Measurements from ENCODE around the gene NADSYN1. TPM values are rescaled to one million over a fixed set of nuclear protein-coding genes. Genes with fewer than 3 reads are reported as not detected.

The NADSYN1 gene
- total RNA-seq, 6 donors from 2014 or later: 46.8 to 248 (median 79.5) TPM

DNA sequence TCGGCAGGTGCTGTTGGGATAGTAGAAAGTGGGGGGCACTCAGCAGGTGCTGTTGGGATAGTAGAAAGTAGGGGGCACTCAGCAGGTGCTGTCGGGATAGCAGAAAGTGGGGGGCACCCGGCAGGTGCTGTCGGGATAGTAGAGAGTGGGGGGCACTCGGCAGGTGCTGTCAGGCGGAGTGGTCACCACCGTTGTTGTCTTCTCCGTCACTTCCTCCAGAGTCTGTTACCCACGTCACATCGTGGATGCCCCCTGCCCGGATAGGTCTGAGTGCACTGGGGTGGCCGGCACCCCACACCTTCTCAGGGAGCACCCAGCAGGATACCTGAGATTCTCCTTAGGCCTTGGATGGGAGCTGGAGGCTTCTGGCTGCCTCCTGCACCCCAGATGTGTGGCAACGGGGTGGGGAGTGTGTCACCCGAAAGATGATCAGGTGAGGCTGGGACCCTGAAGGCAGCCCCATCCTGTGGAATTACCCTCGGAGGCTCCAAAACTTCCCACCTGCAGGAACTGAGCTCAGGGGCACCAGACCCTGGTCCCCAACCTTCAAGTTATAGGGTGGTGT is 50.0 kb downstream of the NADSYN1 start:
- DNase-seq: no peak
- ATAC-seq (ENCODE audit: low FRiP score in 2 of 2): no peak
- WGBS, 2 donors: 96 to 97% methylated on average over 13 to 15 of the region's 15 CpGs

DNA sequence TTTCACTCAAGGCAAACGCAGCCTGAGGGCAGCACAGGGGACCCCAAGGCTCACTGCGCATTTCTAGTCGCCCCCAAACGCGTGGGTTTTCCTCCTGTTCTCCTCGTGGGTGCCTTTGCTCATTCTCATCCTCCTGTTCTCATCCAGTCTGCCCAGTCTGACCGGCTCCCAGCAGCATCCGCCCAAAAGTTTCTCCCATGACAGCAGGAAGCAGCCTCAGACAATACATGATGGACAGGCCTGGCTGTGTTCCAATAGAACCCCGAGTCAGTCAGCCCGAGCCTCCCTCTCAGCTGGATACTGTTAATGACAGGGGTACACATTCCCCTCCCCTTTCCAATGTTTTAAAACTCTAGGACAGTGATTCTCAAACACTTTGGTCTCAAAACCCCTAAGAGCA is 51.5 kb downstream of the NADSYN1 start:
- DNase-seq (no peak), ATAC-seq (ENCODE audit: low FRiP score in 2 of 2) (no peak)

More for the DNA sequence above, 50.0 kb downstream of the NADSYN1 start:
- H3K9me3 ChIP-seq: no peaks in the 10 kb centered on the region
- H3K4me1 ChIP-seq: peaks cover 3 to 8% (median 6%) of the 10 kb centered on the region in 4 donors
- TF ChIP-seq POLR2A (IDR thresholded peaks at IDR 0.05) (no peak), EP300 (IDR thresholded peaks at IDR 0.05) (no peak)
- no peaks in the 10 kb centered on the region for H3K27me3 ChIP-seq
- peaks cover 12 to 59% (median 45%) of the 10 kb centered on the region in 4 donors for H3K36me3 ChIP-seq
- peak overlapping the region in 1 of 4 donors; percentile 55 for H3K27ac ChIP-seq
- no peak overlapping the region for H3K4me3 ChIP-seq

DNA sequence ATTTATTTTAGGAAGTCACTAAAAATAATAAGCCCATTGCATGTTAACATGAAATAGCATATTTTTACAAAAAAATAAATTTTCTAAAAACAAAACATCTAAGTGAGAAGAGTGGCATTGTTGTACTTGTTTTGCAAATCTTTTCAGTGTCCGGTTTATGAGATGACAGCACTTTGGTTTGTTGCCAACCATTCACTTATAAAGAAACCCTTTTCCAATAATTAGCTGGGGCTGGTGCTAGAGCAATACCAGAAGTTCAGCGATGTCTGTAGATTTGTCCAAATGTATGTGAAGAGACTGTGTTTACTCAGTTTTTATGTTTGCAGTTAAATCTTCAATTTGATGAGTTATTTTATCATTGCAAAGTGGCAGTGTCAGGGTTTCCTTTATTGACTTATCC is 52.0 kb downstream of the NADSYN1 start:
- no peak overlapping the region for H3K27ac ChIP-seq
- H3K27me3 ChIP-seq: no peaks in the 10 kb centered on the region
- peaks cover 0 to 38% (median 24%) of the 10 kb centered on the region in 4 donors for H3K36me3 ChIP-seq
- no peak for DNase-seq
- WGBS, 2 donors: 54 to 60% methylated on average over 2 of the region's 2 CpGs
- TF ChIP-seq, protein P1, sequence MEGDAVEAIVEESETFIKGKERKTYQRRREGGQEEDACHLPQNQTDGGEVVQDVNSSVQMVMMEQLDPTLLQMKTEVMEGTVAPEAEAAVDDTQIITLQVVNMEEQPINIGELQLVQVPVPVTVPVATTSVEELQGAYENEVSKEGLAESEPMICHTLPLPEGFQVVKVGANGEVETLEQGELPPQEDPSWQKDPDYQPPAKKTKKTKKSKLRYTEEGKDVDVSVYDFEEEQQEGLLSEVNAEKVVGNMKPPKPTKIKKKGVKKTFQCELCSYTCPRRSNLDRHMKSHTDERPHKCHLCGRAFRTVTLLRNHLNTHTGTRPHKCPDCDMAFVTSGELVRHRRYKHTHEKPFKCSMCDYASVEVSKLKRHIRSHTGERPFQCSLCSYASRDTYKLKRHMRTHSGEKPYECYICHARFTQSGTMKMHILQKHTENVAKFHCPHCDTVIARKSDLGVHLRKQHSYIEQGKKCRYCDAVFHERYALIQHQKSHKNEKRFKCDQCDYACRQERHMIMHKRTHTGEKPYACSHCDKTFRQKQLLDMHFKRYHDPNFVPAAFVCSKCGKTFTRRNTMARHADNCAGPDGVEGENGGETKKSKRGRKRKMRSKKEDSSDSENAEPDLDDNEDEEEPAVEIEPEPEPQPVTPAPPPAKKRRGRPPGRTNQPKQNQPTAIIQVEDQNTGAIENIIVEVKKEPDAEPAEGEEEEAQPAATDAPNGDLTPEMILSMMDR (IDR thresholded peaks at IDR 0.05): no peak
- TF ChIP-seq EP300 (IDR thresholded peaks at IDR 0.05) (no peak), POLR2AphosphoS5 (IDR thresholded peaks at IDR 0.05) (no peak), POLR2A (IDR thresholded peaks at IDR 0.05) (no peak)
- H3K4me3 ChIP-seq: no peak overlapping the region
- H3K9me3 ChIP-seq: peaks cover 0 to 6% (median under 1%) of the 10 kb centered on the region in 4 donors
- no peak for ATAC-seq (ENCODE audit: low FRiP score in 2 of 2)
- H3K4me1 ChIP-seq: peaks cover 2 to 6% (median 4%) of the 10 kb centered on the region in 4 donors

More for the DNA sequence above, 51.5 kb downstream of the NADSYN1 start:
- Histone ChIP-seq H3K4me3 (no peak overlapping the region), H3K27me3 (no peaks in the 10 kb centered on the region), H3K9me3 (peaks cover 0 to 1% (median 0%) of the 10 kb centered on the region in 4 donors), H3K27ac (peak overlapping the region; percentile 52 to 80 (median 58)), H3K36me3 (peaks cover 0 to 43% (median 29%) of the 10 kb centered on the region in 4 donors), H3K4me1 (peaks cover 3 to 7% (median 5%) of the 10 kb centered on the region in 4 donors)
- WGBS, 2 donors: 63 to 67% methylated on average over 10 of the region's 10 CpGs
- TF ChIP-seq POLR2A (IDR thresholded peaks at IDR 0.05): no peak
- TF ChIP-seq, protein P1 (IDR thresholded peaks at IDR 0.05): no peak

DNA sequence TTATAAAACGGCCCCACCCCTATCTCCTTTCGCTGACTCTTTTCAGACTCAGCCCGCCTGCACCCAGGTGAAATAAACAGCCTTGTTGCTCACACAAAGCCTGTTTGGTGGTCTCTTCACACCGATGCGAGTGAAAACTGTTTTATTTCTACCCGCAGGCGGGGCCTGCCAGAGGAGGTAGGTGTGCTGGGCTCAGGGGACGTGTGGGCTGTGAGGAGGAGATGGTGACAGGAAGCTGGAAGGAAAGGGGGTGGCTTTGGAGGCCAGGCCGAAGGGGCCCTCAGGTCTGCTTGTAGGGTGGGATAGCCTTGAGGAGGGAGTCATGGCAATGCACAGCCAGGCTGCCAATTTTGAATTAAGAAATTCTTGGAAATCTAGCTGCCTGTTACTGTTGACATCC is 52.8 kb downstream of the NADSYN1 start:
- peaks cover 0 to 6% (median 4%) of the 10 kb centered on the region in 4 donors for H3K9me3 ChIP-seq
- no peaks in the 10 kb centered on the region for H3K27me3 ChIP-seq
- peaks cover 0 to 30% (median 17%) of the 10 kb centered on the region in 4 donors for H3K36me3 ChIP-seq
- no peak for TF ChIP-seq POLR2AphosphoS5 (IDR thresholded peaks at IDR 0.05)
- TF ChIP-seq EP300 (IDR thresholded peaks at IDR 0.05): no peak
- TF ChIP-seq, protein P1 (IDR thresholded peaks at IDR 0.05): no peak
- H3K4me3 ChIP-seq: no peak overlapping the region
- ATAC-seq (ENCODE audit: low FRiP score in 2 of 2): no peak
- no peak for DNase-seq
- no peak overlapping the region for H3K27ac ChIP-seq
- WGBS, 2 donors: 88 to 95% methylated on average over 9 of the region's 9 CpGs
- peaks cover 0 to 6% (median 2%) of the 10 kb centered on the region in 4 donors for H3K4me1 ChIP-seq

DNA sequence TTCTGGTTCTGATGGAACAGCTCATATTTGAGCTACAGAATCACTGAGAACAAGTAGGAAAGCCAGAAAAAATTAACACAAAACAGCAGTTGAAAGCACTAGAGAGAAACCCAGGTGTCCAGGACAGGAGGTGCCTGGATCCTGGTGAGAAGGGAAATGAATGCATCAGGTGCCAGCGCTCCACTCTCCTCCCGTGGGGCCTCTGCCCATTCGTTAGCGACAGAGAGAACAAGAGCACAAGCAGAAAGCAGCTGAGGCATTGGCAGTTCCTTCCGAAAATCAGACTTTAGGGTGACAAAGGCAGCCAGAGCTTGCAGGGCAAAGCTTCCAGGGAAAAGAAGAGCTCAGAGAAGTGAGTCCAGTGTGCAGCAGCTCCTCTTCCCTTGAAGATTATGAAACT is 54.1 kb downstream of the NADSYN1 start:
- peaks cover 0 to 6% (median 2%) of the 10 kb centered on the region in 4 donors for H3K4me1 ChIP-seq
- DNase-seq: no peak
- no peak for TF ChIP-seq POLR2A (IDR thresholded peaks at IDR 0.05)
- TF ChIP-seq, protein P1 (IDR thresholded peaks at IDR 0.05): no peak
- no peak for TF ChIP-seq EP300 (IDR thresholded peaks at IDR 0.05)
- TF ChIP-seq POLR2AphosphoS5 (IDR thresholded peaks at IDR 0.05): no peak
- H3K9me3 ChIP-seq: peaks cover 0 to 8% (median 5%) of the 10 kb centered on the region in 4 donors
- H3K27ac ChIP-seq: no peak overlapping the region
- WGBS, 2 donors: 94 to 96% methylated on average over 5 of the region's 5 CpGs
- peaks cover 0 to 17% (median 5%) of the 10 kb centered on the region in 4 donors for H3K36me3 ChIP-seq
- H3K27me3 ChIP-seq: no peaks in the 10 kb centered on the region
- H3K4me3 ChIP-seq: no peak overlapping the region
- ATAC-seq (ENCODE audit: low FRiP score in 2 of 2): no peak
